ENCODE measurements around the gene KCNMA1. TPM values are rescaled to one million over a fixed set of nuclear protein-coding genes. Genes with fewer than 3 reads are reported as not detected.

KCNMA1 gene
- total and polyA plus RNA-seq, 2 donors from 2014 or later: 4.2 to 8.9 TPM

GRCh38 chr10:76970711-76971519 lies 666.7 kb downstream of the KCNMA1 start:
- FAIRE-seq: no peak

GRCh38 chr10:76969366-76969948 lies 668.2 kb downstream of the KCNMA1 start:
- no peaks in the 10 kb centered on the region for H3K36me3 ChIP-seq (ENCODE audit: control insufficient read depth in 2 of 3, insufficient read depth in 3 of 3, low read length in 3 of 3)
- no peak for FAIRE-seq
- no peak overlapping the region for H3K27ac ChIP-seq (ENCODE audit: low read depth in 2 of 2, low read length in 2 of 2)
- TF ChIP-seq, protein P1, sequence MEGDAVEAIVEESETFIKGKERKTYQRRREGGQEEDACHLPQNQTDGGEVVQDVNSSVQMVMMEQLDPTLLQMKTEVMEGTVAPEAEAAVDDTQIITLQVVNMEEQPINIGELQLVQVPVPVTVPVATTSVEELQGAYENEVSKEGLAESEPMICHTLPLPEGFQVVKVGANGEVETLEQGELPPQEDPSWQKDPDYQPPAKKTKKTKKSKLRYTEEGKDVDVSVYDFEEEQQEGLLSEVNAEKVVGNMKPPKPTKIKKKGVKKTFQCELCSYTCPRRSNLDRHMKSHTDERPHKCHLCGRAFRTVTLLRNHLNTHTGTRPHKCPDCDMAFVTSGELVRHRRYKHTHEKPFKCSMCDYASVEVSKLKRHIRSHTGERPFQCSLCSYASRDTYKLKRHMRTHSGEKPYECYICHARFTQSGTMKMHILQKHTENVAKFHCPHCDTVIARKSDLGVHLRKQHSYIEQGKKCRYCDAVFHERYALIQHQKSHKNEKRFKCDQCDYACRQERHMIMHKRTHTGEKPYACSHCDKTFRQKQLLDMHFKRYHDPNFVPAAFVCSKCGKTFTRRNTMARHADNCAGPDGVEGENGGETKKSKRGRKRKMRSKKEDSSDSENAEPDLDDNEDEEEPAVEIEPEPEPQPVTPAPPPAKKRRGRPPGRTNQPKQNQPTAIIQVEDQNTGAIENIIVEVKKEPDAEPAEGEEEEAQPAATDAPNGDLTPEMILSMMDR (IDR thresholded peaks at IDR 0.05; ENCODE audit: borderline replicate concordance, extremely low read depth, insufficient read depth): no peak
- H3K4me3 ChIP-seq (ENCODE audit: low read length in 3 of 3): no peak overlapping the region
- DNase-seq: no peak
- H3K9me3 ChIP-seq (ENCODE audit: control insufficient read depth in 2 of 3, insufficient read depth in 1 of 3, low read length in 3 of 3): no peaks in the 10 kb centered on the region
- intact Hi-C loops (cut with DNase I): no loop called here
- H3K4me1 ChIP-seq (ENCODE audit: control insufficient read depth in 2 of 3, insufficient read depth in 2 of 3, low read depth in 1 of 3, low read length in 3 of 3): no peaks in the 10 kb centered on the region
- no peak overlapping the region for H3K9ac ChIP-seq (ENCODE audit: low read length in 3 of 3)
- no peaks in the 10 kb centered on the region for H3K27me3 ChIP-seq (ENCODE audit: control insufficient read depth, insufficient read depth, low read length)

More at GRCh38 chr10:76970711-76971519, 666.7 kb downstream of the KCNMA1 start:
- intact Hi-C loops (cut with DNase I): no loop called here
- Histone ChIP-seq H3K9me3 (ENCODE audit: control insufficient read depth in 2 of 3, insufficient read depth in 1 of 3, low read length in 3 of 3) (no peaks in the 10 kb centered on the region), H3K4me3 (ENCODE audit: low read length in 3 of 3) (no peak overlapping the region), H3K4me1 (ENCODE audit: control insufficient read depth in 2 of 3, insufficient read depth in 2 of 3, low read depth in 1 of 3, low read length in 3 of 3) (no peaks in the 10 kb centered on the region), H3K27me3 (ENCODE audit: control insufficient read depth, insufficient read depth, low read length) (no peaks in the 10 kb centered on the region), H3K27ac (ENCODE audit: low read depth in 2 of 2, low read length in 2 of 2) (no peak overlapping the region), H3K9ac (ENCODE audit: low read length in 3 of 3) (no peak overlapping the region), H3K36me3 (ENCODE audit: control insufficient read depth in 2 of 3, insufficient read depth in 3 of 3, low read length in 3 of 3) (no peaks in the 10 kb centered on the region)
- no peak for DNase-seq
- TF ChIP-seq, protein P1 (IDR thresholded peaks at IDR 0.05; ENCODE audit: borderline replicate concordance, extremely low read depth, insufficient read depth): no peak

- H3K9ac ChIP-seq (ENCODE audit: low read length in 3 of 3): no peak overlapping the region
- H3K4me3 ChIP-seq (ENCODE audit: low read length in 3 of 3): no peak overlapping the region
- H3K27me3 ChIP-seq (ENCODE audit: control insufficient read depth, insufficient read depth, low read length): no peaks in the 10 kb centered on the region
- intact Hi-C loops (cut with DNase I): no loop called here
- no peaks in the 10 kb centered on the region for H3K4me1 ChIP-seq (ENCODE audit: control insufficient read depth in 2 of 3, insufficient read depth in 2 of 3, low read depth in 1 of 3, low read length in 3 of 3)
- TF ChIP-seq, protein P1 (IDR thresholded peaks at IDR 0.05; ENCODE audit: borderline replicate concordance, extremely low read depth, insufficient read depth): no peak
- DNase-seq (no peak), FAIRE-seq (no peak)
- H3K9me3 ChIP-seq (ENCODE audit: control insufficient read depth in 2 of 3, insufficient read depth in 1 of 3, low read length in 3 of 3): no peaks in the 10 kb centered on the region
- no peaks in the 10 kb centered on the region for H3K36me3 ChIP-seq (ENCODE audit: control insufficient read depth in 2 of 3, insufficient read depth in 3 of 3, low read length in 3 of 3)
- no peak overlapping the region for H3K27ac ChIP-seq (ENCODE audit: low read depth in 2 of 2, low read length in 2 of 2)
Measured at GRCh38 chr10:76968483-76968882, 669.1 kb downstream of the KCNMA1 start.

Data from kidney (tissue), 14 donors.